Measurements from ENCODE around the gene PRRG2. TPM values are rescaled to one million over a fixed set of nuclear protein-coding genes. Genes with fewer than 3 reads are reported as not detected.
A peak's percentile ranks its signal among the peaks of the same experiment; 100 is the strongest.
"Not testable (repeated sequence)": the region's sequence is repeated elsewhere in the genome, so short reads cannot be mapped to it uniquely, and the experiment has no call there.

PRRG2 gene
- total RNA-seq, 1 donor from 2014 or later = 0.84 TPM

DNA sequence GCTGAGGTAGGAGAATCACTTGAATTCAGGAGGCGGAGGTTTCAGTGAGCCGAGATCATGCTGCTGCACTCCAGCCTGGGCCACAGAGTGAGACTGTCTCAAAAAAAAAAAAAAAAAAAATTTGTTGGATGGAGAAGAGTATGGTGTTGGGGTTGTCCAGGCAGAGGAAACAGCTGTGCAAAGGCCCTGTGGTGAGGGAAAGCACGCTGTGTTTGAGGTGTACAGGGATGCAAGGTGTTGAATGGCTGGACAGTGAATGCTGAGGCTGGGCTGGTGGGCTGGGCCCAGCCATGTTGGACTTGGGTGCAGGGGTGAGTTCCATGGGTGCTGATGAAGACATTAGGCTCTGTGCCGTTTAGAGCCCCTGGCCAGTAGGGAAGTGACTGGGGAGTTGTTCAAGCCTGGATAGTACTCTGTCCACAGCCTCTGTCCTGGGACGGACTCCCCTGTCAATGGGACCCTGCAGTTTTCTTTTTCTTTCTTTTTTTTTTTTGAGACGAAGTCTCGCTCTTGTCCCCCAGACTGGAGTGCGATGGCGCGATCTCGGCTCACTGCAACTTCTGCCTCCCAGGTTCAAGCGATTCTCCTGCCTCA lies 28.5 kb downstream of the PRRG2 start:
- H3K36me3 Mint-ChIP-seq (ENCODE audit: low read depth) = peaks cover 27% of the 10 kb centered on the region
- H3K27me3 Mint-ChIP-seq (ENCODE audit: low read depth) = no peaks in the 10 kb centered on the region
- no peak overlapping the region for H3K4me3 Mint-ChIP-seq (ENCODE audit: low read depth)
- no peak for DNase-seq (ENCODE audit: low spot score)
- H3K9me3 Mint-ChIP-seq = no peaks in the 10 kb centered on the region
- intact Hi-C loops (cut with micrococcal nuclease) = no loop called here
- peaks cover 6% of the 10 kb centered on the region for H3K4me1 Mint-ChIP-seq (ENCODE audit: low read depth)
- no peak overlapping the region for H3K27ac Mint-ChIP-seq

DNA sequence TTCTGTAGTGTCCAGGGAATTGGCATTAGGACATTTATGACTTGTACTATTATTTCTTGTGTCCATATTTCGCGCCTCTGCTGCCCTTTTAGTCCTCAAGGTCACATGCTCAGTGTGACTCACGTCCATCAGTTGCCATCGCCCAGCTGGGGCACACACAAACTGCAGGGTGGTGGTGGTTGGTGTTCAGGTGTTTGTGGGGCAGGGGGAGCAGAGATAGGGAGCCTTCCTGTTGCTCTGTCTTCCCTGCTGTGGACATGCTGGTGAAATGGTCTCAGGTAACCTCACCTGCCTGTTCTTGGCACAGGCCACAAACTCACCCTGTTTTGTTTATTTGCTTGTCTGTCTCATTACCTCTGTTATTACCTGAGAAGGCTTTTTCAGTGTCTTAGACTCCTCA lies 32.3 kb downstream of the PRRG2 start:
- no peak overlapping the region for H3K27ac Mint-ChIP-seq

GRCh38 chr19:49614096-49614833 lies 33.1 kb downstream of the PRRG2 start:
- Mint-ChIP-seq H3K27ac (peak overlapping the region; percentile 88), H3K27me3 (ENCODE audit: low read depth) (no peaks in the 10 kb centered on the region), H3K4me1 (ENCODE audit: low read depth) (peaks cover 6% of the 10 kb centered on the region), H3K36me3 (ENCODE audit: low read depth) (peaks cover 63% of the 10 kb centered on the region), H3K9me3 (no peaks in the 10 kb centered on the region), H3K4me3 (ENCODE audit: low read depth) (peak overlapping the region; percentile 2)
- intact Hi-C loops (cut with micrococcal nuclease) = no loop called here
- no peak for DNase-seq (ENCODE audit: low spot score)

More for the DNA sequence above, 32.3 kb downstream of the PRRG2 start:
- Mint-ChIP-seq H3K36me3 (ENCODE audit: low read depth) (peaks cover 57% of the 10 kb centered on the region), H3K27me3 (ENCODE audit: low read depth) (no peaks in the 10 kb centered on the region), H3K4me1 (ENCODE audit: low read depth) (peaks cover 6% of the 10 kb centered on the region), H3K9me3 (no peaks in the 10 kb centered on the region), H3K4me3 (ENCODE audit: low read depth) (no peak overlapping the region)
- intact Hi-C loops (cut with micrococcal nuclease) = no loop called here
- no peak for DNase-seq (ENCODE audit: low spot score)

GRCh38 chr19:49615861-49616260 lies 34.7 kb downstream of the PRRG2 start:
- no peaks in the 10 kb centered on the region for H3K27me3 Mint-ChIP-seq (ENCODE audit: low read depth)
- intact Hi-C loops (cut with micrococcal nuclease) = no loop called here
- no peak overlapping the region for H3K4me3 Mint-ChIP-seq (ENCODE audit: low read depth)
- no peak overlapping the region for H3K27ac Mint-ChIP-seq
- no peaks in the 10 kb centered on the region for H3K9me3 Mint-ChIP-seq
- DNase-seq (ENCODE audit: low spot score) = no peak
- peaks cover 6% of the 10 kb centered on the region for H3K4me1 Mint-ChIP-seq (ENCODE audit: low read depth)
- H3K36me3 Mint-ChIP-seq (ENCODE audit: low read depth) = peaks cover 65% of the 10 kb centered on the region

- no peaks in the 10 kb centered on the region for H3K27me3 Mint-ChIP-seq (ENCODE audit: low read depth)
- no peak overlapping the region for H3K27ac Mint-ChIP-seq
- H3K9me3 Mint-ChIP-seq = no peaks in the 10 kb centered on the region
- no peak for DNase-seq (ENCODE audit: low spot score)
- H3K36me3 Mint-ChIP-seq (ENCODE audit: low read depth) = peaks cover 68% of the 10 kb centered on the region
- H3K4me3 Mint-ChIP-seq (ENCODE audit: low read depth) = no peak overlapping the region
- intact Hi-C loops (cut with micrococcal nuclease) = no loop called here
- H3K4me1 Mint-ChIP-seq (ENCODE audit: low read depth) = peaks cover 6% of the 10 kb centered on the region
Measured at GRCh38 chr19:49616532-49616931, 35.4 kb downstream of the PRRG2 start.

DNA sequence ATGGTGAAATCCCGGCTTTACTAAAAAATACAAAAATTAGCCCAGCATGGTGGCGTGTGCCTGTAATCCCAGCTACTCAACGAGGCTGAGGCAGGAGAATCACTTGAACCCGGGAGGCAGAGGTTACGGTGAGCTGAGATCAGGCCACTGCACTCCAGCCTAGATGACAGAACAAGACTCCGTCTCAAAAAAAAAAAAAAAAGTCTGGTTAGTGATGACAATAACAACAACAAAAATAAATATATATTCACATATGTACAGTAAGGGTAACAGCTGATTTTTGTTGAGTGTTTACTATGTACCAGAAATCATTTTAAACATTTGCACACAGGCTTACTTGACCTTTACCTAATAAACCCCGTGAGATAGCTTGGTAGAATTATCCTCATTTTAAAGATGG lies 35.8 kb downstream of the PRRG2 start:
- Mint-ChIP-seq H3K27ac (no peak overlapping the region), H3K9me3 (no peaks in the 10 kb centered on the region), H3K36me3 (ENCODE audit: low read depth) (peaks cover 72% of the 10 kb centered on the region), H3K4me3 (ENCODE audit: low read depth) (no peak overlapping the region), H3K27me3 (ENCODE audit: low read depth) (no peaks in the 10 kb centered on the region), H3K4me1 (ENCODE audit: low read depth) (peaks cover 6% of the 10 kb centered on the region)
- DNase-seq (ENCODE audit: low spot score) = no peak
- intact Hi-C loops (cut with micrococcal nuclease) = no loop called here

GRCh38 chr19:49617860-49618259 lies 36.7 kb downstream of the PRRG2 start:
- DNase-seq (ENCODE audit: low spot score); intact Hi-C loops (cut with micrococcal nuclease); H3K9me3 Mint-ChIP-seq; H3K27ac Mint-ChIP-seq; H3K27me3 Mint-ChIP-seq (ENCODE audit: low read depth); H3K4me1 Mint-ChIP-seq (ENCODE audit: low read depth); H3K4me3 Mint-ChIP-seq (ENCODE audit: low read depth): not testable (repeated sequence)
- peaks cover 72% of the 10 kb centered on the region for H3K36me3 Mint-ChIP-seq (ENCODE audit: low read depth)

- Mint-ChIP-seq H3K27ac (no peak overlapping the region), H3K27me3 (ENCODE audit: low read depth) (no peaks in the 10 kb centered on the region), H3K36me3 (ENCODE audit: low read depth) (peaks cover 45% of the 10 kb centered on the region), H3K9me3 (no peaks in the 10 kb centered on the region), H3K4me3 (ENCODE audit: low read depth) (no peak overlapping the region), H3K4me1 (ENCODE audit: low read depth) (no peaks in the 10 kb centered on the region)
- intact Hi-C loops (cut with micrococcal nuclease) = no loop called here
- no peak for DNase-seq (ENCODE audit: low spot score)
Measured at GRCh38 chr19:49624967-49625910, 44.1 kb downstream of the PRRG2 start.

DNA sequence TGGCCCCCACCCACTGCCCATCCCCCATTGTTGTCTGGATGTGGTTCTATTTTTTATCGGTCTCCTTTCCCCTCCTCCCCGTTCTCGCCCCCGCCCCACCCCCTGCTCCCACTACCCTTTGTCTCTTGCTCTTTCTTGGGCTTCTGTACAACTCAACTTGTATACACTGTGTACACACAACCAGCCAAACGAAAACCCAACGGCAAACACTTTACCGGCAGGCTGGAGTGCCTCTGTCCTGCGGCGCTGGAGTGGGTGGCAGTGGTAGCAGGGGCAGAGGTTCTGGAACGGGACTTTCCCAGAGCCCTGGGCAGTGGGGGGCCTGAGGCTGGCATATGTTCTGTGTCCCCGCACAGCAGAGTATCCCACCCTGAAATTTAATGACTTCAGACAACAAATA lies 45.1 kb downstream of the PRRG2 start:
- intact Hi-C loops (cut with micrococcal nuclease) = no loop called here
- no peaks in the 10 kb centered on the region for H3K4me1 Mint-ChIP-seq (ENCODE audit: low read depth)
- no peaks in the 10 kb centered on the region for H3K9me3 Mint-ChIP-seq
- H3K27ac Mint-ChIP-seq = no peak overlapping the region
- peaks cover 42% of the 10 kb centered on the region for H3K36me3 Mint-ChIP-seq (ENCODE audit: low read depth)
- no peaks in the 10 kb centered on the region for H3K27me3 Mint-ChIP-seq (ENCODE audit: low read depth)
- DNase-seq (ENCODE audit: low spot score) = no peak
- no peak overlapping the region for H3K4me3 Mint-ChIP-seq (ENCODE audit: low read depth)

DNA sequence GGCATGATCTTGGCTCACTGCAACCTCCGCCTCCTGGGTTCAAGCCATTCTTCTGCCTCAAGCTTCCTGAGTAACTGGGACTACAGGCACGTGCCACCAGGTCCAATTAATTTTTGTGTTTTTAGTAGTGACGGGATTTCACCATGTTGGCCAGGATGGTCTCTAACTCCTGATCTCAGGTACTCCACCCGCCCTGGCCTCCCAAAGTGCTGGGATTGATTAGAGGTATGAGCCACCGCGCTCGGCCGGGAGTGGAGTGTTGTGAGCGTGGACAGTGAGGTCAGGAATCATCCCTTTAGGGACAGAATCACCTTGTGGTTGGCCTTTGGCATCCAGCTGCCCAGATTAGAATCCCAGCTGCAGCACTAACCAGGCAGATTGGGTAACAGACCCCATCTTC lies 48.5 kb downstream of the PRRG2 start:
- H3K27me3 Mint-ChIP-seq (ENCODE audit: low read depth) = no peaks in the 10 kb centered on the region
- H3K36me3 Mint-ChIP-seq (ENCODE audit: low read depth) = peaks cover 15% of the 10 kb centered on the region
- H3K4me1 Mint-ChIP-seq (ENCODE audit: low read depth) = no peaks in the 10 kb centered on the region
- H3K9me3 Mint-ChIP-seq = no peaks in the 10 kb centered on the region
- H3K27ac Mint-ChIP-seq = no peak overlapping the region
- no peak overlapping the region for H3K4me3 Mint-ChIP-seq (ENCODE audit: low read depth)
- intact Hi-C loops (cut with micrococcal nuclease) = no loop called here
- DNase-seq (ENCODE audit: low spot score) = no peak

DNA sequence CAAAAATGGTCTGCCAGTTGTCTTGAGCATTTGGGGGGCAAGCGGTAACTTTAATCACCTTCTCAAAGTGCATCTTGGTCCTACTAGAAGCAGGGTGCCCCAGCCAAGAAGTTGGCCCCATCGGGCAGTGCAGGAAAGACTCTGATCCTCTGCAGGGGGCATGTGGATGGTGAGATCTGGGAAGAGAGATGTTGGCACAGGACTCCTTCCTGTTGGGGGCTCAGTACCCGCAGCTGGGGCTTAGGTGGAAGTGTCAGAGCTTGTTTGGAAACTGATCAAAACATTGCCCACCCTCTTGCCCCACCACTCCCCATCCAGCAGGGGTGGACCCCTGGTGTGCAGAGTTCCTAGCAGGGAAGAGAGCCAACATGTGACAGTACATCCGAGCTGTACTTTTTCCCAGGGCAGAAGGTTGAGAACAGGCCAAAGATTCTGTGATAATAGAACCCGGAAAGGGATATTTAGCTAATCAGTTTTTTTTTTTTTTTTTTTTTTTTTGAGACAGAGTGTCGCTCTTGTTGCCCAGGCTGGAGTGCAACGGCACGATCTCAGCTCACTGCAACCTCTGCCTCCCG lies 50.0 kb downstream of the PRRG2 start:
- peaks cover 14% of the 10 kb centered on the region for H3K36me3 Mint-ChIP-seq (ENCODE audit: low read depth)
- H3K4me1 Mint-ChIP-seq (ENCODE audit: low read depth) = no peaks in the 10 kb centered on the region
- H3K4me3 Mint-ChIP-seq (ENCODE audit: low read depth) = no peak overlapping the region
- intact Hi-C loops (cut with micrococcal nuclease) = no loop called here
- no peaks in the 10 kb centered on the region for H3K27me3 Mint-ChIP-seq (ENCODE audit: low read depth)
- no peaks in the 10 kb centered on the region for H3K9me3 Mint-ChIP-seq
- no peak overlapping the region for H3K27ac Mint-ChIP-seq
- no peak for DNase-seq (ENCODE audit: low spot score)

DNA sequence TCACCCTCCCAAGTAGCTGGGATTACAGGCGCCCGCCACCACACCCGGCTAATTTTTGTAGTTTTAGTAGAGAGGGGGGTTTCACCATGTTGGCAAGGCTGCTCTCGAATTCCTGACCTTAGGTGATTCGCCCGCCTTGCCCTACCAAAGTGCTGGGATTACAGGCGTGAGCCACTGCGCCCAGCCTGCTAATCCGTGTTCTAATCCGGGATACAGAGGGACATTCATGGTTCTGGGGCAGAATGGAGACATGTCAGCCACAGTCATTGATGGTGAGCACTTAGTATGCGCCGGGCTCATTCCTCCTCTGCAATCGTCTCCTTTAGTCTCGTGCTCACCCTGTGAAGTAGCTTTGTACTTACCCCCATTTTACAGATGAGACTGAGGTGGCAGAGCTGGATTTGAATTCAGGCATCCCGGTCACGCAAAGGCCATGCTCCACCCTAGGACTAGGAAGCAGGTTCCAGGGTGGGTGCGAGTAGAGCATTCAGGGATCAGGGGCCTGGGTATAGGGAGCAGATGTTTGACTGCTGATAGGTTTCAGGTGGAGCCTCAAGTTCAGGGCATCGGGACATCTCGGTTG lies 50.6 kb downstream of the PRRG2 start:
- Mint-ChIP-seq H3K27me3 (ENCODE audit: low read depth) (no peaks in the 10 kb centered on the region), H3K36me3 (ENCODE audit: low read depth) (peaks cover 13% of the 10 kb centered on the region), H3K4me3 (ENCODE audit: low read depth) (no peak overlapping the region), H3K9me3 (no peaks in the 10 kb centered on the region), H3K27ac (no peak overlapping the region), H3K4me1 (ENCODE audit: low read depth) (no peaks in the 10 kb centered on the region)
- intact Hi-C loops (cut with micrococcal nuclease) = no loop called here
- no peak for DNase-seq (ENCODE audit: low spot score)
